AML-193 (cell line): ENCODE measurements around the gene FAM43B.
"Not testable (repeated sequence)": the region's sequence is repeated elsewhere in the genome, so short reads cannot be mapped to it uniquely, and the experiment has no call there.

Experiments
- DNase-seq, 2 experiments: peaks; one replicate each; lab custom pipeline; 2025; lab: John Stamatoyannopoulos, UW

FAM43B gene

GRCh38 chr1:20551945-20552727, at the start of gene FAM43B:
FAM43B (plus strand) TSS chr1:20552573; CDS start chr1:20552974, 401 bp downstream.
- DNase-seq, result no peak

GRCh38 chr1:20505488-20505887, 46.9 kb upstream of the FAM43B start:
- no peak for DNase-seq

- DNase-seq, result no peak
These were observed 45.2 kb upstream of the FAM43B start for GRCh38 chr1:20507248-20507563.

- peak; percentile 80 to 81 for DNase-seq
These were observed 44.6 kb upstream of the FAM43B start, which contains the start of gene MUL1 for GRCh38 chr1:20507564-20508410. MUL1 (minus strand) TSS chr1:20508151; CDS start chr1:20508024, 127 bp downstream.

GRCh38 chr1:20508411-20508771, 44.0 kb upstream of the FAM43B start:
- no peak for DNase-seq

GRCh38 chr1:20511518-20512428, 40.6 kb upstream of the FAM43B start:
- no peak for DNase-seq

- DNase-seq, result not testable (repeated sequence)
These were observed 32.6 kb upstream of the FAM43B start for GRCh38 chr1:20519609-20520262.

GRCh38 chr1:20521960-20522861, 30.2 kb upstream of the FAM43B start:
- peak; percentile 54 to 61 for DNase-seq

GRCh38 chr1:20526267-20526666, 26.1 kb upstream of the FAM43B start:
- DNase-seq, result no peak

GRCh38 chr1:20528221-20528620, 24.2 kb upstream of the FAM43B start:
- no peak for DNase-seq

- DNase-seq, result no peak
These were observed 22.1 kb upstream of the FAM43B start for GRCh38 chr1:20530306-20530705.

- no peak for DNase-seq
These were observed 21.5 kb upstream of the FAM43B start for GRCh38 chr1:20530901-20531300.

- no peak for DNase-seq
These were observed 18.7 kb upstream of the FAM43B start for GRCh38 chr1:20533635-20534034.

- no peak for DNase-seq
These were observed 17.5 kb upstream of the FAM43B start for GRCh38 chr1:20534659-20535417.

- no peak for DNase-seq
These were observed 14.1 kb upstream of the FAM43B start for GRCh38 chr1:20538227-20538626.

- no peak for DNase-seq
These were observed 13.4 kb upstream of the FAM43B start for GRCh38 chr1:20538760-20539551.

GRCh38 chr1:20540281-20540680, 12.1 kb upstream of the FAM43B start:
- no peak for DNase-seq

- DNase-seq, result no peak
These were observed 5.7 kb upstream of the FAM43B start for GRCh38 chr1:20546637-20547036.

- no peak for DNase-seq
These were observed 1.2 kb upstream of the FAM43B start for GRCh38 chr1:20551161-20551560.
